GM19463 (cell line): ENCODE results near the gene ENOX1.

Experiments used
- ATAC-seq: cut with Tn5 transposase; IDR thresholded peaks from one replicate; pipeline ENCODE4 v1.9.1; 2021; ENCODE audit warnings: mild to moderate bottlenecking, moderate library complexity; ENCODE audit not compliant: unreplicated experiment

ENOX1 gene

GRCh38 chr13:43551897-43552456 is 234.8 kb downstream of the ENOX1 start:
- peak; percentile 77 for ATAC-seq

GRCh38 chr13:43546816-43547215 is 240.0 kb downstream of the ENOX1 start:
- ATAC-seq: no peak

- ATAC-seq: no peak
These were observed 240.5 kb downstream of the ENOX1 start for GRCh38 chr13:43546251-43546650.

GRCh38 chr13:43545317-43545874 is 241.4 kb downstream of the ENOX1 start:
- no peak for ATAC-seq

GRCh38 chr13:43544631-43545030 is 242.1 kb downstream of the ENOX1 start:
- ATAC-seq: no peak

GRCh38 chr13:43544011-43544410 is 242.8 kb downstream of the ENOX1 start:
- ATAC-seq: no peak

GRCh38 chr13:43543331-43543730 is 243.4 kb downstream of the ENOX1 start:
- no peak for ATAC-seq

GRCh38 chr13:43537124-43537523 is 249.6 kb downstream of the ENOX1 start:
- no peak for ATAC-seq

- ATAC-seq: no peak
These were observed 257.0 kb downstream of the ENOX1 start for GRCh38 chr13:43529796-43530195.

- no peak for ATAC-seq
These were observed 257.8 kb downstream of the ENOX1 start for GRCh38 chr13:43528992-43529391.

GRCh38 chr13:43522788-43523187 is 264.0 kb downstream of the ENOX1 start:
- ATAC-seq: no peak

- no peak for ATAC-seq
These were observed 266.4 kb downstream of the ENOX1 start for GRCh38 chr13:43520351-43520750.

GRCh38 chr13:43518833-43519232 is 267.9 kb downstream of the ENOX1 start:
- ATAC-seq: no peak

- ATAC-seq: no peak
These were observed 270.4 kb downstream of the ENOX1 start for GRCh38 chr13:43516401-43516833.

GRCh38 chr13:43515531-43515930 is 271.2 kb downstream of the ENOX1 start:
- no peak for ATAC-seq

- no peak for ATAC-seq
These were observed 272.5 kb downstream of the ENOX1 start for GRCh38 chr13:43514311-43514710.

GRCh38 chr13:43512221-43512620 is 274.6 kb downstream of the ENOX1 start:
- ATAC-seq: no peak

GRCh38 chr13:43510956-43511901 is 275.5 kb downstream of the ENOX1 start:
- no peak for ATAC-seq

- ATAC-seq: no peak
These were observed 291.0 kb downstream of the ENOX1 start for GRCh38 chr13:43495732-43496131.

GRCh38 chr13:43494206-43494605 is 292.6 kb downstream of the ENOX1 start:
- ATAC-seq: no peak

GRCh38 chr13:43493496-43494000 is 293.2 kb downstream of the ENOX1 start:
- ATAC-seq: no peak

- no peak for ATAC-seq
These were observed 294.0 kb downstream of the ENOX1 start for GRCh38 chr13:43492745-43493144.
